ENCODE measurements around the gene DNAL1. TPM values are rescaled to one million over a fixed set of nuclear protein-coding genes. Genes with fewer than 3 reads are reported as not detected.

The DNAL1 gene
- total RNA-seq, 6 experiments from 2014 or later = 13.0 to 17.7 (median 14.7) TPM

DNA sequence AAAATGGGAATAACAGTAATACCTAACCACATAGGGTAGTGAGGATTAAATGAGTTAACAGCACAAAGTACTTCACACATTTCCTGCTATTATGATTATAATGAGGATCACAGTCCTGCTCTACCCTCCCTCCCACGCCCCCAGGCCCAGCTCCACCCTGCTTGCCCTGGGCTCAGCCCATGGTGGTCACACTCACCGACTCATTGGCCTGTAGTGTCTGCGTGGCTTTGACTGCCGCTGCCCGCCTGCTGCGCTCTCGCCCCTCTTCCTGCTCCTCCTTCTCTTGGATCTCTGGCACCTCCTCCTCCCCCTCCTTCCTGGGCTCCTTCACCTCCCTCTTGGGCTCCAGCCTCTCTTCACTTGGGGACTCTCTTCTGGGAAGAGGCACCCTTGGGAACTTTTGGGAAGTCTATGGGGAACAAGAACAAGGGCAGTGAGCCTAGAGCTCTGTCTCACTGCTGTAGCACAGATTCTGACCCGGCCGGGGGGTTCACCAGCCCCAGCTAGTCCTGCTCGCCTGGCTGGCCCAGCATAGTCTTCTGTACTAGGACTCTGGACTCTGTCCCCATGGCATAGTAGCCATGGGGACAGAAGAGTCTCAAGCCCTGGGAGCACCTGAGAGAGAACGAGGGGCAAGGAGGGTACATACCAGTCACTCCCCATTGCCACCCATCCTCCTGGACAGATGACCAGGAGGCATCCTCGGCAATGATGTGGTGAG, 76.5 kb downstream of the DNAL1 start:
- Mint-ChIP-seq H3K27ac (no peak overlapping the region), H3K36me3 (ENCODE audit: low read depth) (peaks cover 29% of the 10 kb centered on the region), H3K9me3 (no peaks in the 10 kb centered on the region), H3K4me3 (no peak overlapping the region), H3K27me3 (ENCODE audit: insufficient read depth) (no peaks in the 10 kb centered on the region; the same call in none of the 2 replicates), H3K4me1 (ENCODE audit: low read depth) (peaks cover 44% of the 10 kb centered on the region)
- TF ChIP-seq, protein P1, sequence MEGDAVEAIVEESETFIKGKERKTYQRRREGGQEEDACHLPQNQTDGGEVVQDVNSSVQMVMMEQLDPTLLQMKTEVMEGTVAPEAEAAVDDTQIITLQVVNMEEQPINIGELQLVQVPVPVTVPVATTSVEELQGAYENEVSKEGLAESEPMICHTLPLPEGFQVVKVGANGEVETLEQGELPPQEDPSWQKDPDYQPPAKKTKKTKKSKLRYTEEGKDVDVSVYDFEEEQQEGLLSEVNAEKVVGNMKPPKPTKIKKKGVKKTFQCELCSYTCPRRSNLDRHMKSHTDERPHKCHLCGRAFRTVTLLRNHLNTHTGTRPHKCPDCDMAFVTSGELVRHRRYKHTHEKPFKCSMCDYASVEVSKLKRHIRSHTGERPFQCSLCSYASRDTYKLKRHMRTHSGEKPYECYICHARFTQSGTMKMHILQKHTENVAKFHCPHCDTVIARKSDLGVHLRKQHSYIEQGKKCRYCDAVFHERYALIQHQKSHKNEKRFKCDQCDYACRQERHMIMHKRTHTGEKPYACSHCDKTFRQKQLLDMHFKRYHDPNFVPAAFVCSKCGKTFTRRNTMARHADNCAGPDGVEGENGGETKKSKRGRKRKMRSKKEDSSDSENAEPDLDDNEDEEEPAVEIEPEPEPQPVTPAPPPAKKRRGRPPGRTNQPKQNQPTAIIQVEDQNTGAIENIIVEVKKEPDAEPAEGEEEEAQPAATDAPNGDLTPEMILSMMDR (IDR thresholded peaks at IDR 0.05) = no peak
- no peak for DNase-seq

DNA sequence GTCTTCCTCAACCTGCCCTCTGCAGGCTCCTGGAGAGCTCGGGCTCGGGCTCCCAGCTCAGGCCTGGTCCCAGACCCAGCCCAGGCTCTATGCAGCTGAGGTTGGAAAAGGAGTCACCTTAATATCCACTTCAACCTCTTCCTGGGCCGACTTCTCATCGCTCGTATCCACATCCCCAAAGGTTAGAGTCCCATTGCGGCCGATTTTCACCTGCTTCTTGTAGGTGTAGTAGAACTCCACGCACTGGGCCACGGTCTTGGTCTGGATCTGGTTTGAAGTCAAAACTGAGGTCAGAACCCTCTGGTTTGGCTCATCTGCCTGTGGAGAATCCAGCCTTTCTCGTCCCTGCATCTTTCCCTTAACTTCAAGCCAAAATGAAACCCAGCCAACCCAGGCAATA, 77.8 kb downstream of the DNAL1 start:
- Mint-ChIP-seq H3K9me3 (no peaks in the 10 kb centered on the region), H3K4me3 (no peak overlapping the region), H3K36me3 (ENCODE audit: low read depth) (peaks cover 29% of the 10 kb centered on the region), H3K27me3 (ENCODE audit: insufficient read depth) (no peaks in the 10 kb centered on the region; the same call in none of the 2 replicates), H3K27ac (peak overlapping the region; percentile 97), H3K4me1 (ENCODE audit: low read depth) (peaks cover 49% of the 10 kb centered on the region)
- no peak for DNase-seq
- TF ChIP-seq, protein P1 (IDR thresholded peaks at IDR 0.05) = no peak

DNA sequence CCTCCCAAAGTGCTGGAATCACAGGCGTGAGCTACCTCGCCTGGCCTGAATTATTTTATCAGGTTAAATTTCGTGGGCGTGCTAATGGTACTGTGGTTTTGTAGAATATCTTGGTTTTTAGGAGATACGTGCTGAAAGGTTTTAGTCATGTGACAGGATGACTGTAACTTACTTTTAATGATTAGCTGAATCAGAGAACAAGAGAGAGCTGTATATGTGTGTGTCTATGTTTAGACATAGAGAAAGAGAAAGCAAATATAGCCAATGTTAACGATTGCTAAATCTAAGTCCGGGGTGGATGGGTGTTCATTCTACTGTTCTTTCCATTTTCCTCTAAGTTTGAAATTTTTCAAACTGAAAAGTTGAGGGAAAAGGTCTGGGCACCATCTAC, 78.6 kb downstream of the DNAL1 start:
- Mint-ChIP-seq H3K4me1 (ENCODE audit: low read depth) (peaks cover 55% of the 10 kb centered on the region), H3K9me3 (no peaks in the 10 kb centered on the region), H3K27me3 (ENCODE audit: insufficient read depth) (peaks cover 1% of the 10 kb centered on the region), H3K36me3 (ENCODE audit: low read depth) (peaks cover 36% of the 10 kb centered on the region), H3K4me3 (peak overlapping the region; percentile 89), H3K27ac (peak overlapping the region; percentile 97)
- DNase-seq = peak; percentile 48
- TF ChIP-seq, protein P1 (IDR thresholded peaks at IDR 0.05) = no peak

DNA sequence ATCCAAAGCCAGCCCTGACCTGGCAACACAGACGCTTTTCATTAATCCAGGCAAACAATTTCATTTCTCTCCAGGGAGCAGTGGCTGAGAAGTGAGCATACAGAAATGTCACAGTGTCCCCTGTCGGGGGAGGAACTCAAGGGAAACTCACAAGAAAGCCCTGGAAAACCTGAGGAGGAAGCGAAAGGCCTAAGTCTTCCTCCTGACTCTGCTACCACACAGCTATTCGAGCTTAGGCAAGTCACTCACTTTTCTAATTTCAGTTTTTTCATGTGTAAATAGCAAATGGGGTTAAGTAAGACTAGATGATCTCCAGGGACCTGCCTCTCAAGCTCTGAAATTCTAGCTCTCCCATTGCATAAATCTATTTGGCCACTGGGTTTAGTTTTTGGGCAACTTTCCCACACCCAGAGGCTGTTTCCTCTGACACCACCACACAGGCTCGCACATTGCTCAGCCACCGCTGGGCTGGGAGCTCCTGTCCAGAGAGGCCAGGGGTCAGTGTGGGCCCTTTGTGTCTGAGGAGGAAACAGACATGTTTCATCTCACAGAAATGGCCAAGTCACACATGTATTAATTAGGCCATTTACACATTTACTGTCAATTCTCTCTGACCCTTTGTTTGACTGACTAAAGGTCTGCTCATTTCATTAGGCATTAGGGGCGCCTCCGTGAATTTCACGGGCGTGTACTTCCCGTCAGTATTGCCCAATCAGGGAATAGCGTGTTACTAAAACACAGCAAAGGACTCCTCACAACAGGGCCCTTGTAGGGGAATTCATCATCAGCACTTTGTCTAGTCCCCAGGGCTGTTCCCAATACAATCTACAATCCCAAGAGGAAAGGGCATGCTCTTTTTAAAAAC, 79.2 kb downstream of the DNAL1 start:
- TF ChIP-seq, protein P1 (IDR thresholded peaks at IDR 0.05) = peak; percentile 67
- peaks cover 41% of the 10 kb centered on the region for H3K36me3 Mint-ChIP-seq (ENCODE audit: low read depth)
- peak overlapping the region; percentile 89 for H3K4me3 Mint-ChIP-seq
- peaks cover 2% of the 10 kb centered on the region for H3K27me3 Mint-ChIP-seq (ENCODE audit: insufficient read depth)
- H3K4me1 Mint-ChIP-seq (ENCODE audit: low read depth) = peaks cover 61% of the 10 kb centered on the region
- peak; percentile 97 for DNase-seq
- no peaks in the 10 kb centered on the region for H3K9me3 Mint-ChIP-seq
- peak overlapping the region; percentile 97 for H3K27ac Mint-ChIP-seq

DNA sequence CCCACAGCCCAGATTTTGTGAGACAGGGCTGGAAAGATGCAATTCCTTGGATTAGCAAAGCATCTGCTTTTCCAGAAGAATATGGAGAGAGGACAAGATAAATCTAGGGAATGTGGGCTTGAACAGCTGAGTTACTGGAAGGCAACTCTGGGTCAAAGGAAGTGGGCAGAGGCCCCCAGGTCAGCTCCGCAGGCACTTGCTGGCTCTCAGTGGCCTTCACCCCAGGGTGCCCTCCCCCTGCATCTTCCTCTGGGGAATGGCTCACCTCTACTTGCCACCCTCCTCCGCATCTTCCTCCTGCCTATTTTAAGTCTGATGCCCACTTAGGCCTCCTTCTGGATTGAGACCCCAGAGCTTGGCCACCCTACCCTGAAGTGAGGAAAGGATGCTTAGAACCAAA, 79.9 kb downstream of the DNAL1 start:
- Mint-ChIP-seq H3K4me3 (peak overlapping the region; percentile 89), H3K27me3 (ENCODE audit: insufficient read depth) (peaks cover 7% of the 10 kb centered on the region), H3K9me3 (no peaks in the 10 kb centered on the region), H3K36me3 (ENCODE audit: low read depth) (peaks cover 43% of the 10 kb centered on the region), H3K4me1 (ENCODE audit: low read depth) (peaks cover 65% of the 10 kb centered on the region), H3K27ac (peak overlapping the region; percentile 97)
- DNase-seq = no peak
- TF ChIP-seq, protein P1 (IDR thresholded peaks at IDR 0.05) = no peak
